Neural progenitor cell (in vitro differentiated cells): Measurements from ENCODE around the gene RPUSD1.

Experiments used
- CTCF ChIP-seq: fragments of 200-600 bp; sonication (generic); IDR thresholded peaks from 2 replicates; pipeline ENCODE4 v1.5.1; 2017; ENCODE audit warnings: antibody characterized with exemption, mild to moderate bottlenecking
- EZH2 ChIP-seq: fragments of 200-600 bp; sonication (generic); IDR thresholded peaks from 2 replicates; pipeline ENCODE4 v1.6.1; 2017; ENCODE audit warnings: antibody characterized with exemption, mild to moderate bottlenecking, moderate library complexity

- TF ChIP-seq EZH2 (no peak), CTCF (no peak)
These were observed 7.9 kb downstream of the RPUSD1 start for GRCh38 chr16:780296-780695.
